ENCODE results near the gene SNX9. TPM values are rescaled to one million over a fixed set of nuclear protein-coding genes. Genes with fewer than 3 reads are reported as not detected.
A peak's percentile ranks its signal among the peaks of the same experiment; 100 is the strongest.

SNX9 gene
- total RNA-seq, 1 experiment from 2014 or later: 31.3 TPM

DNA sequence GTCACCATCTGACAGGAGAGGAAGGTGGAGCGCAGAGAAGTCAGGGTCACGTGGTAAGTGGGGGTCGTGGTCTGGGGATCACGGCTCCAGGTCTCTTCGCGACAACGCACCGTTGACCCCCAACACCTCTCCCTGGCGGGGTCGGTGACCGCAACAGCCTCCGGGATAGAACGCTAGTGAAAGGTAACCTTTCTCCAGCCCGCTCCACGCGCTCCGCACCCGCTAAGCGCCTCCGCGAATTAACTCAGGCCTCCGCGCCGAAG lies 158.0 kb downstream of the SNX9 start:
- Histone ChIP-seq H2BK120ac (ENCODE audit: low read depth, low read length, poor library complexity, severe bottlenecking) (no peak overlapping the region), H3K23me2 (ENCODE audit: insufficient read length, low read depth, low read length, poor library complexity, severe bottlenecking) (peaks cover 11% of the 10 kb centered on the region), H4K20me1 (ENCODE audit: control insufficient read depth, insufficient read depth, insufficient read length) (no peaks in the 10 kb centered on the region), H2AK5ac (ENCODE audit: insufficient read length, low read length) (no peak overlapping the region), H3K9me3 (ENCODE audit: control insufficient read depth, low read depth, low read length) (no peaks in the 10 kb centered on the region), H4K8ac (replicated peaks; ENCODE audit: insufficient read length, low read depth, low read length) (no peak overlapping the region), H3K27ac (ENCODE audit: insufficient read length, low read depth, low read length) (no peak overlapping the region), H2AFZ (ENCODE audit: low read length) (no peak overlapping the region), H3K56ac (ENCODE audit: insufficient read length, low read depth, low read length) (no peak overlapping the region), H3K4me2 (ENCODE audit: insufficient read depth, insufficient read length, low read length) (peak overlapping the region; percentile 72), H3K27me3 (ENCODE audit: insufficient read depth, low read length) (no peaks in the 10 kb centered on the region; the same call in 1 of the 2 replicates), H2BK15ac (ENCODE audit: low read depth, low read length) (no peak overlapping the region), H2BK12ac (ENCODE audit: insufficient read length, low read depth, low read length) (no peak overlapping the region), H3K23ac (ENCODE audit: insufficient read length, low read depth, low read length) (no peak overlapping the region), H3K9ac (ENCODE audit: extremely low read depth, insufficient read length, low read length) (no peak overlapping the region), H3K79me1 (ENCODE audit: insufficient read depth, low read depth, low read length, poor library complexity, severe bottlenecking) (no peaks in the 10 kb centered on the region), H3K79me2 (ENCODE audit: insufficient read depth, low read length) (peaks cover 8% of the 10 kb centered on the region; the same call in 1 of the 2 replicates), H4K5ac (ENCODE audit: insufficient read length, low read depth, low read length) (no peak overlapping the region), H3K18ac (ENCODE audit: insufficient read length, low read depth, low read length) (peak overlapping the region; percentile 55), H3K4ac (ENCODE audit: low read depth, low read length) (no peak overlapping the region), H2BK5ac (ENCODE audit: insufficient read length, low read length) (no peak overlapping the region), H2BK20ac (ENCODE audit: low read depth, low read length, poor library complexity, severe bottlenecking) (no peak overlapping the region), H3K4me1 (ENCODE audit: insufficient read depth, low read length) (peaks cover 10% of the 10 kb centered on the region), H4K91ac (ENCODE audit: insufficient read length, low read depth, low read length) (no peak overlapping the region), H3K14ac (ENCODE audit: insufficient read depth, low read length) (peak overlapping the region; percentile 54; the same call in 1 of the 2 replicates), H3T11ph (ENCODE audit: low read length) (no peak overlapping the region)
- Mint-ChIP-seq H3K4me3 (peak overlapping the region; percentile 73 to 75), H3K27ac (peak overlapping the region in 1 of 3 experiments; percentile 59; a peak in 1 of 7 replicates), H3K36me3 (ENCODE audit: insufficient read depth in 1 of 3, low read depth in 3 of 3) (no peaks in the 10 kb centered on the region; a peak in 1 of 7 replicates), H3K27me3 (ENCODE audit: low read depth) (peaks cover 37% of the 10 kb centered on the region), H3K4me1 (peaks cover 40 to 42% of the 10 kb centered on the region in 2 experiments), H3K9me3 (no peaks in the 10 kb centered on the region)
- no CpG with 5 or more reads among the region's 24 CpGs for WGBS (ENCODE audit: extremely low coverage, insufficient read length, low lambda C conversion rate)
- no peak for DNase-seq
- TF ChIP-seq, protein P1, sequence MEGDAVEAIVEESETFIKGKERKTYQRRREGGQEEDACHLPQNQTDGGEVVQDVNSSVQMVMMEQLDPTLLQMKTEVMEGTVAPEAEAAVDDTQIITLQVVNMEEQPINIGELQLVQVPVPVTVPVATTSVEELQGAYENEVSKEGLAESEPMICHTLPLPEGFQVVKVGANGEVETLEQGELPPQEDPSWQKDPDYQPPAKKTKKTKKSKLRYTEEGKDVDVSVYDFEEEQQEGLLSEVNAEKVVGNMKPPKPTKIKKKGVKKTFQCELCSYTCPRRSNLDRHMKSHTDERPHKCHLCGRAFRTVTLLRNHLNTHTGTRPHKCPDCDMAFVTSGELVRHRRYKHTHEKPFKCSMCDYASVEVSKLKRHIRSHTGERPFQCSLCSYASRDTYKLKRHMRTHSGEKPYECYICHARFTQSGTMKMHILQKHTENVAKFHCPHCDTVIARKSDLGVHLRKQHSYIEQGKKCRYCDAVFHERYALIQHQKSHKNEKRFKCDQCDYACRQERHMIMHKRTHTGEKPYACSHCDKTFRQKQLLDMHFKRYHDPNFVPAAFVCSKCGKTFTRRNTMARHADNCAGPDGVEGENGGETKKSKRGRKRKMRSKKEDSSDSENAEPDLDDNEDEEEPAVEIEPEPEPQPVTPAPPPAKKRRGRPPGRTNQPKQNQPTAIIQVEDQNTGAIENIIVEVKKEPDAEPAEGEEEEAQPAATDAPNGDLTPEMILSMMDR (conservative IDR thresholded peaks at IDR 0.05): no peak

All from H9 (cell line).